K562 (cell line): Measurements from ENCODE around the gene ACRBP. TPM values are rescaled to one million over a fixed set of nuclear protein-coding genes. Genes with fewer than 3 reads are reported as not detected.

ENCODE experiments used
- CHD2 ChIP-seq: IDR thresholded peaks from 2 replicates; pipeline ENCODE4 v1.6.1; 2011; ENCODE audit warnings: low read depth, low read length
- DNMT1 ChIP-seq: fragments of 450-650 bp; IDR thresholded peaks from 2 replicates; pipeline ENCODE4 v1.6.1; 2016; ENCODE audit warnings: antibody characterized with exemption, mild to moderate bottlenecking
- GABPB1 ChIP-seq: sonication (generic); formaldehyde crosslinking; IDR thresholded peaks from 2 replicates; pipeline ENCODE4 v1.8.0; 2022; ENCODE audit warnings: mild to moderate bottlenecking, missing genetic modification reagents
- HNRNPK ChIP-seq: fragments of 200-400 bp; formaldehyde crosslinking; IDR thresholded peaks from one replicate; pipeline ENCODE4 v1.6.1; 2018; ENCODE audit warnings: mild to moderate bottlenecking, low read depth, low read length; ENCODE audit not compliant: poor library complexity, severe bottlenecking
- MTA1 ChIP-seq: fragments of 450-650 bp; IDR thresholded peaks from 2 replicates; pipeline ENCODE4 v1.6.1; 2017; ENCODE audit warnings: borderline replicate concordance
- MYC ChIP-seq, 2 experiments: fragments of 250-450 bp in 1 of 2; sonication (Bioruptor Pico) in 1 of 2; IDR thresholded peaks; 2 replicates each; pipeline versions ENCODE4 v1.5.1 to v1.6.1; 2012 to 2021; ENCODE audit warnings: low read depth in 2 of 2, borderline replicate concordance in 1 of 2, improper control_type of control experiment in 1 of 2, low read length in 1 of 2, mild to moderate bottlenecking in 1 of 2, moderate library complexity in 1 of 2
- PCBP2 ChIP-seq: fragments of 200-400 bp; formaldehyde crosslinking; IDR thresholded peaks from 2 replicates; pipeline ENCODE4 v1.6.1; 2018; ENCODE audit warnings: low read length, low read depth, mild to moderate bottlenecking, moderate library complexity; ENCODE audit not compliant: poor library complexity, severe bottlenecking
- SPI1 ChIP-seq: IDR thresholded peaks from 2 replicates; pipeline ENCODE4 v1.6.1; 2011; ENCODE audit warnings: low read depth, low read length, control low read depth, borderline replicate concordance
- ZBTB7A ChIP-seq: IDR thresholded peaks from 2 replicates; pipeline ENCODE4 v1.6.1; 2011; ENCODE audit warnings: low read depth, mild to moderate bottlenecking, low read length, moderate library complexity, borderline replicate concordance; ENCODE audit not compliant: control insufficient read depth
- ZNF224 ChIP-seq: sonication (generic); formaldehyde crosslinking; IDR thresholded peaks from 2 replicates; pipeline ENCODE4 v1.8.0; 2022; ENCODE audit warnings: mild to moderate bottlenecking, missing genetic modification reagents
- polyA plus RNA-seq, 8 experiments: library from polyadenylated mRNA; depleted of rRNA in 4 of 8; stranded (reverse) in 5 of 8; unstranded in 3 of 8; fragments of >200 nt; fragmentation: Nextera tagmentation in 2 of 8; fragmentation: Illumina TruSeq in 1 of 8; extraction: Ambion mirVana in 2 of 8; extraction: Trizol in 1 of 8; gene quantifications; 2 replicates each; pipeline versions ENCODE4 v1.2.1 to v1.2.3, GENCODE V29; 2011 to 2014; ENCODE audit warnings: inconsistent platforms in 1 of 8, missing spikeins in 1 of 8
- total RNA-seq, 7 experiments: library from RNA; depleted of rRNA in 6 of 7; stranded (reverse); fragments of >200 nt in 6 of 7; fragmentation: Illumina TruSeq in 2 of 7; extraction: Trizol in 2 of 7; gene quantifications; 2 replicates each; pipeline versions ENCODE4 v1.2.1 to v1.2.3, GENCODE V29; 2011 to 2021; ENCODE audit warnings: low replicate concordance in 1 of 7
- TF ChIP-seq, protein P1 (sequence below), 2 experiments: fragments of 450-650 bp; IDR thresholded peaks; 2 replicates each; pipeline ENCODE4 v1.6.1; 2016
- TF ChIP-seq, protein P2 (sequence below), 2 experiments: IDR thresholded peaks in 1 of 2; conservative IDR thresholded peaks in 1 of 2; 2 replicates each; pipeline ENCODE4 v1.6.1; 2016; ENCODE audit warnings: low read depth in 2 of 2, mild to moderate bottlenecking in 1 of 2, missing compliant biosample characterization in 1 of 2, missing genetic modification characterization in 1 of 2, moderate library complexity in 1 of 2
- TF ChIP-seq, protein P3 (sequence below): sonication (generic); formaldehyde crosslinking; IDR thresholded peaks from 2 replicates; pipeline ENCODE4 v1.8.1; 2023; ENCODE audit warnings: missing genetic modification reagents, mild to moderate bottlenecking, borderline replicate concordance
- TF ChIP-seq, protein P4 (sequence below): sonication (generic); formaldehyde crosslinking; IDR thresholded peaks from 2 replicates; pipeline ENCODE4 v1.8.0; 2022; ENCODE audit warnings: mild to moderate bottlenecking, low read depth, missing genetic modification reagents

Gene ACRBP
- total and polyA plus RNA-seq, 9 of the 15 experiments (the other 6 are each of a cell fraction or from before 2014, with no cell fraction given) = 3.1 to 31.8 (median 8.4) TPM

DNA sequence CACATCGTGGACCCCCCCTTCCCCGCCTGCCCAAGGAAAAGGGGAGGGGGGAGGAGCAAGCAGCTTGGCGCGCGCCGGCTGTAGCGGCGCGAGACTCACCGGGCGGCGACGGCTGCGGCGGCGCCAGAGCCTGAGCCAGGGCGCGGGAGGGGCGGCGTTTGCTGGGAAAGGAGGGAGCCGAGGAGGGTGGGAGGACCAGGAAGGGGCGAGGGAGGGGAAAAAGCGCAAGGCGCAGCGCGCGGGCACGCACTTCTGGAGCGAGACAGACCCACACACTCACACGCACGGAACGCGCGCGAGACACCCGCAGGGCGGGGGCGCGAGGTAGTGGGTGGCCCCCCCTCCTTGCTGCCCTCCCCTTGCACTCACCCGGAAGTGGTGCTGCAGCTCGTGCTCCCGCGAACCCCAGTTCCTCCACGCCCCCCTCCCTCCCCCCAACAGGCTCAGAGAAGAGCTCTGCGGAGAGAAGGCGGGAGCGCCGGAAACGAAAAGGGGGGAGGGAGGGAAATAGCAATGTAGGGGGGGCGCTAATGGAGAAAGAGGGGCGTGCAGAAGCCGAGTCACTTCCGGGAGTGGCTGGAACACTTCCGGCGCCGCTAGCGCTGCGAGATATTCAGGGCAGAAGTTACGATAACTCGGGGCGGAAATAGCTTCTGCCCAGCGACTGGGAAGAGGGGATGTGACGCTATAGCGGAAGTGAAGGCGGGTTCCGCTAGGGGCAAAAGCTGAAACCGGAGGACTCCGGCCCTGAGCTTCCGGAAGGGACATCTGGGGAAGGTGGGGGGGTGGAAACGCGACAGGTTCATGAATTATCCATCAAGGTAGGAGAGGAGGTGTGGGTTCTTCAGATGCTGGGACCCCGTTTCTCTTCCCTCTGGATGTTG lies 42.0 kb upstream of the ACRBP start, which contains the start of gene ZNF384 (continued):
- TF ChIP-seq, protein P1, sequence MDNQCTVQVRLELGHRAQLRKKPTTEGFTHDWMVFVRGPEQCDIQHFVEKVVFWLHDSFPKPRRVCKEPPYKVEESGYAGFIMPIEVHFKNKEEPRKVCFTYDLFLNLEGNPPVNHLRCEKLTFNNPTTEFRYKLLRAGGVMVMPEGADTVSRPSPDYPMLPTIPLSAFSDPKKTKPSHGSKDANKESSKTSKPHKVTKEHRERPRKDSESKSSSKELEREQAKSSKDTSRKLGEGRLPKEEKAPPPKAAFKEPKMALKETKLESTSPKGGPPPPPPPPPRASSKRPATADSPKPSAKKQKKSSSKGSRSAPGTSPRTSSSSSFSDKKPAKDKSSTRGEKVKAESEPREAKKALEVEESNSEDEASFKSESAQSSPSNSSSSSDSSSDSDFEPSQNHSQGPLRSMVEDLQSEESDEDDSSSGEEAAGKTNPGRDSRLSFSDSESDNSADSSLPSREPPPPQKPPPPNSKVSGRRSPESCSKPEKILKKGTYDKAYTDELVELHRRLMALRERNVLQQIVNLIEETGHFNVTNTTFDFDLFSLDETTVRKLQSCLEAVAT (IDR thresholded peaks at IDR 0.05) = no peak
- TF ChIP-seq HNRNPK (peak; percentile 61), ZNF224 (CRISPR knock-in tag) (no peak), DNMT1 (0 out of 2 replicates have a peak, but pooled peaks have one; percentile 8), GABPB1 (CRISPR knock-in tag) (peak; percentile 93), SPI1 (peak; percentile 61; the same call in 1 of the 2 replicates), ZBTB7A (peak; percentile 88), PCBP2 (peak; percentile 94), CHD2 (peak; percentile 84), MTA1 (peak; percentile 96), MYC (IDR thresholded peaks at IDR 0.05; ENCODE audit: low read depth, low read length) (peak; percentile 35), MYC (CRISPR knock-in tag; IDR thresholded peaks at IDR 0.05; ENCODE audit: borderline replicate concordance, low read depth) (no peak)
- TF ChIP-seq, protein P2, sequence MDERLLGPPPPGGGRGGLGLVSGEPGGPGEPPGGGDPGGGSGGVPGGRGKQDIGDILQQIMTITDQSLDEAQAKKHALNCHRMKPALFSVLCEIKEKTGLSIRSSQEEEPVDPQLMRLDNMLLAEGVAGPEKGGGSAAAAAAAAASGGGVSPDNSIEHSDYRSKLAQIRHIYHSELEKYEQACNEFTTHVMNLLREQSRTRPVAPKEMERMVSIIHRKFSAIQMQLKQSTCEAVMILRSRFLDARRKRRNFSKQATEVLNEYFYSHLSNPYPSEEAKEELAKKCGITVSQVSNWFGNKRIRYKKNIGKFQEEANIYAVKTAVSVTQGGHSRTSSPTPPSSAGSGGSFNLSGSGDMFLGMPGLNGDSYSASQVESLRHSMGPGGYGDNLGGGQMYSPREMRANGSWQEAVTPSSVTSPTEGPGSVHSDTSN (CRISPR knock-in tag; IDR thresholded peaks at IDR 0.05; ENCODE audit: low read depth) = no peak
- TF ChIP-seq, protein P2 (tag; conservative IDR thresholded peaks at IDR 0.05; ENCODE audit: low read depth) = 0 out of 2 replicates have a peak, but pooled peaks have one; percentile 7
- TF ChIP-seq, protein P3, sequence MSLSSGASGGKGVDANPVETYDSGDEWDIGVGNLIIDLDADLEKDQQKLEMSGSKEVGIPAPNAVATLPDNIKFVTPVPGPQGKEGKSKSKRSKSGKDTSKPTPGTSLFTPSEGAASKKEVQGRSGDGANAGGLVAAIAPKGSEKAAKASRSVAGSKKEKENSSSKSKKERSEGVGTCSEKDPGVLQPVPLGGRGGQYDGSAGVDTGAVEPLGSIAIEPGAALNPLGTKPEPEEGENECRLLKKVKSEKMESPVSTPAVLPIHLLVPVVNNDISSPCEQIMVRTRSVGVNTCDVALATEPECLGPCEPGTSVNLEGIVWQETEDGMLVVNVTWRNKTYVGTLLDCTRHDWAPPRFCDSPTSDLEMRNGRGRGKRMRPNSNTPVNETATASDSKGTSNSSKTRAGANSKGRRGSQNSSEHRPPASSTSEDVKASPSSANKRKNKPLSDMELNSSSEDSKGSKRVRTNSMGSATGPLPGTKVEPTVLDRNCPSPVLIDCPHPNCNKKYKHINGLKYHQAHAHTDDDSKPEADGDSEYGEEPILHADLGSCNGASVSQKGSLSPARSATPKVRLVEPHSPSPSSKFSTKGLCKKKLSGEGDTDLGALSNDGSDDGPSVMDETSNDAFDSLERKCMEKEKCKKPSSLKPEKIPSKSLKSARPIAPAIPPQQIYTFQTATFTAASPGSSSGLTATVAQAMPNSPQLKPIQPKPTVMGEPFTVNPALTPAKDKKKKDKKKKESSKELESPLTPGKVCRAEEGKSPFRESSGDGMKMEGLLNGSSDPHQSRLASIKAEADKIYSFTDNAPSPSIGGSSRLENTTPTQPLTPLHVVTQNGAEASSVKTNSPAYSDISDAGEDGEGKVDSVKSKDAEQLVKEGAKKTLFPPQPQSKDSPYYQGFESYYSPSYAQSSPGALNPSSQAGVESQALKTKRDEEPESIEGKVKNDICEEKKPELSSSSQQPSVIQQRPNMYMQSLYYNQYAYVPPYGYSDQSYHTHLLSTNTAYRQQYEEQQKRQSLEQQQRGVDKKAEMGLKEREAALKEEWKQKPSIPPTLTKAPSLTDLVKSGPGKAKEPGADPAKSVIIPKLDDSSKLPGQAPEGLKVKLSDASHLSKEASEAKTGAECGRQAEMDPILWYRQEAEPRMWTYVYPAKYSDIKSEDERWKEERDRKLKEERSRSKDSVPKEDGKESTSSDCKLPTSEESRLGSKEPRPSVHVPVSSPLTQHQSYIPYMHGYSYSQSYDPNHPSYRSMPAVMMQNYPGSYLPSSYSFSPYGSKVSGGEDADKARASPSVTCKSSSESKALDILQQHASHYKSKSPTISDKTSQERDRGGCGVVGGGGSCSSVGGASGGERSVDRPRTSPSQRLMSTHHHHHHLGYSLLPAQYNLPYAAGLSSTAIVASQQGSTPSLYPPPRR (CRISPR knock-in tag) = no peak; the same call in 1 of the 2 replicates
- TF ChIP-seq, protein P4, sequence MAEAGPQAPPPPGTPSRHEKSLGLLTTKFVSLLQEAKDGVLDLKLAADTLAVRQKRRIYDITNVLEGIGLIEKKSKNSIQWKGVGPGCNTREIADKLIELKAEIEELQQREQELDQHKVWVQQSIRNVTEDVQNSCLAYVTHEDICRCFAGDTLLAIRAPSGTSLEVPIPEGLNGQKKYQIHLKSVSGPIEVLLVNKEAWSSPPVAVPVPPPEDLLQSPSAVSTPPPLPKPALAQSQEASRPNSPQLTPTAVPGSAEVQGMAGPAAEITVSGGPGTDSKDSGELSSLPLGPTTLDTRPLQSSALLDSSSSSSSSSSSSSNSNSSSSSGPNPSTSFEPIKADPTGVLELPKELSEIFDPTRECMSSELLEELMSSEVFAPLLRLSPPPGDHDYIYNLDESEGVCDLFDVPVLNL (CRISPR knock-in tag) = no peak
